Skeletal muscle satellite cell (primary cell): Measurements from ENCODE around the gene OAS3.

Experiments used
- H3K27me3 ChIP-seq: 2 replicates; pipeline ENCODE4 v1.7.0; 2013; ENCODE audit warnings: low read length; ENCODE audit not compliant: control insufficient read depth, insufficient read depth
- H3K36me3 ChIP-seq: 2 replicates; pipeline ENCODE4 v1.7.0; 2013; ENCODE audit warnings: mild to moderate bottlenecking, control low read depth, low read length; ENCODE audit not compliant: insufficient read depth
- H3K4me1 ChIP-seq: 2 replicates; pipeline ENCODE4 v1.7.0; 2013; ENCODE audit warnings: low read length; ENCODE audit not compliant: control insufficient read depth, insufficient read depth
- H3K4me2 ChIP-seq: 2 replicates; pipeline ENCODE4 v1.7.0; 2013; ENCODE audit warnings: mild to moderate bottlenecking, low read length
- H3K4me3 ChIP-seq: 2 replicates; pipeline ENCODE4 v1.7.0; 2013; ENCODE audit warnings: low read length
- H3K9ac ChIP-seq: 2 replicates; pipeline ENCODE4 v1.7.0; 2013; ENCODE audit warnings: mild to moderate bottlenecking, low read depth, low read length, moderate library complexity
- H3K9me3 ChIP-seq: replicated peaks from 2 replicates; pipeline ENCODE4 v1.7.0; 2013; ENCODE audit warnings: mild to moderate bottlenecking, control low read depth, low read length

OAS3 gene

GRCh38 chr12:112963227-112963861 is 25.1 kb downstream of the OAS3 start:
- Histone ChIP-seq H3K27me3 (no peaks in the 10 kb centered on the region), H3K4me3 (no peak overlapping the region), H3K9ac (no peak overlapping the region), H3K36me3 (no peaks in the 10 kb centered on the region), H3K9me3 (no peaks in the 10 kb centered on the region), H3K4me1 (no peaks in the 10 kb centered on the region), H3K4me2 (no peak overlapping the region)

GRCh38 chr12:112964067-112964670 is 25.9 kb downstream of the OAS3 start:
- no peaks in the 10 kb centered on the region for H3K4me1 ChIP-seq
- no peaks in the 10 kb centered on the region for H3K9me3 ChIP-seq
- H3K36me3 ChIP-seq = no peaks in the 10 kb centered on the region

DNA sequence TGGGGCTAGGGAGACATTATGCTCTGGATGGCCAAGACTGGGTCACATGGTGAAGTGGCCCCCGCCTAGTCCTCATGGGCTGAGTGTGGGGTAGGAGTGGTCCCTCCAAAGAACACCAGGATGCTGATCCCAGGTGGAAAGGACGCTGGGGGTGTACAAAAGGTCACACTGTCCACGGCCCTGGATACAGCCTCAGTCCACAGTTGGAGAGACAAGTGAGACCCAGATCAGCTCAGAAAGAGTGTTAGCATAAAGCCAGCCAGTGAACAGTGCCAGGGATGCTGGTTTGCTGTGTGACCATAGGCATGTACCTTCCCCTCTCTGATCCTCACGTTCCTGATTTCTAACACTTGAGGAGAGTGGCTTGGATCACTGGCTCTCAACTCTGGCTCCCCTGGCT is 26.6 kb downstream of the OAS3 start:
- H3K36me3 ChIP-seq = no peaks in the 10 kb centered on the region

More at GRCh38 chr12:112964067-112964670, 25.9 kb downstream of the OAS3 start:
- H3K9ac ChIP-seq = no peak overlapping the region
- no peaks in the 10 kb centered on the region for H3K27me3 ChIP-seq
- no peak overlapping the region for H3K4me2 ChIP-seq
- H3K4me3 ChIP-seq = no peak overlapping the region

GRCh38 chr12:112965643-112966042 is 27.4 kb downstream of the OAS3 start:
- Histone ChIP-seq H3K36me3 (no peaks in the 10 kb centered on the region), H3K9me3 (no peaks in the 10 kb centered on the region), H3K4me2 (no peak overlapping the region), H3K4me1 (no peaks in the 10 kb centered on the region), H3K27me3 (no peaks in the 10 kb centered on the region), H3K4me3 (no peak overlapping the region), H3K9ac (no peak overlapping the region)

More for the DNA sequence above, 26.6 kb downstream of the OAS3 start:
- Histone ChIP-seq H3K9me3 (no peaks in the 10 kb centered on the region), H3K9ac (no peak overlapping the region), H3K4me2 (no peak overlapping the region), H3K4me3 (no peak overlapping the region), H3K27me3 (no peaks in the 10 kb centered on the region), H3K4me1 (no peaks in the 10 kb centered on the region)

GRCh38 chr12:112967306-112967705 is 29.0 kb downstream of the OAS3 start:
- Histone ChIP-seq H3K27me3 (no peaks in the 10 kb centered on the region), H3K36me3 (no peaks in the 10 kb centered on the region), H3K9me3 (no peaks in the 10 kb centered on the region), H3K4me3 (no peak overlapping the region), H3K4me1 (no peaks in the 10 kb centered on the region), H3K4me2 (no peak overlapping the region), H3K9ac (no peak overlapping the region)

DNA sequence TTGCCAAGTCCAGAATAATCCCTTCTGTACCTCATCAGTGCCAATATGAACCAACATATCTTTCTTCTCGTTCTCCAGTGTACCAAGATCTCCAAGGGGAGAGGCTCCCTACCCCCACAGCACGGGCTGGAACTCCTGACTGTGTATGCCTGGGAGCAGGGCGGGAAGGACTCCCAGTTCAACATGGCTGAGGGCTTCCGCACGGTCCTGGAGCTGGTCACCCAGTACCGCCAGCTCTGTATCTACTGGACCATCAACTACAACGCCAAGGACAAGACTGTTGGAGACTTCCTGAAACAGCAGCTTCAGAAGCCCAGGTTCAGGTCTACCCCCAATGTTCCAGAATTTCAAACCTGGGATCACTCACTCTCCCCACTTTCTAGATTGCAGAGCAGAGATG is 29.6 kb downstream of the OAS3 start:
- H3K36me3 ChIP-seq = no peaks in the 10 kb centered on the region
- H3K4me3 ChIP-seq = no peak overlapping the region
- H3K4me1 ChIP-seq = no peaks in the 10 kb centered on the region
- H3K9me3 ChIP-seq = no peaks in the 10 kb centered on the region
- H3K4me2 ChIP-seq = no peak overlapping the region
- no peak overlapping the region for H3K9ac ChIP-seq
- H3K27me3 ChIP-seq = no peaks in the 10 kb centered on the region

DNA sequence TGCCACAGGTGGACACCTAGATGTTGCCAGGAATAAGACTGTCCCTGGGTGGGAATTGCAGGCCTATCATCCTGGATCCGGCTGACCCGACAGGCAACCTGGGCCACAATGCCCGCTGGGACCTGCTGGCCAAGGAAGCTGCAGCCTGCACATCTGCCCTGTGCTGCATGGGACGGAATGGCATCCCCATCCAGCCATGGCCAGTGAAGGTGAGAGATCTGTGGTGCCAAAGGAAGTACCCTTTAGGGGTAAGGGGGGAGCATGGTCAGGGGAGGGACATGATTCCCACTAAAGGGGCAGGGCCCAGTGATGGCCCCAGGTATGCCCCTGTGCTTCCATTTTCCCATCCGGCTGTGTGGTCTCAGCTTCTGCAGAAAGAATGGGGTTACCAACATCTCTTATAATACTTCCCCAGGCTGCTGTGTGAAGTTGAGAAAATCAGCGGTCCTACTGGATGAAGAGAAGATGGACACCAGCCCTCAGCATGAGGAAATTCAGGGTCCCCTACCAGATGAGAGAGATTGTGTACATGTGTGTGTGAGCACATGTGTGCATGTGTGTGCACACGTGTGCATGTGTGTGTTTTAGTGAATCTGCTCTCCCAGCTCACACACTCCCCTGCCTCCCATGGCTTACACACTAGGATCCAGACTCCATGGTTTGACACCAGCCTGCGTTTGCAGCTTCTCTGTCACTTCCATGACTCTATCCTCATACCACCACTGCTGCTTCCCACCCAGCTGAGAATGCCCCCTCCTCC is 31.5 kb downstream of the OAS3 start:
- Histone ChIP-seq H3K4me1 (no peaks in the 10 kb centered on the region), H3K27me3 (no peaks in the 10 kb centered on the region), H3K36me3 (no peaks in the 10 kb centered on the region), H3K4me2 (no peak overlapping the region), H3K9ac (no peak overlapping the region), H3K4me3 (no peak overlapping the region), H3K9me3 (no peaks in the 10 kb centered on the region)

GRCh38 chr12:112970391-112970790 is 32.1 kb downstream of the OAS3 start:
- Histone ChIP-seq H3K9me3 (no peaks in the 10 kb centered on the region), H3K9ac (no peak overlapping the region), H3K4me1 (no peaks in the 10 kb centered on the region), H3K36me3 (no peaks in the 10 kb centered on the region), H3K4me3 (no peak overlapping the region), H3K27me3 (no peaks in the 10 kb centered on the region), H3K4me2 (no peak overlapping the region)

DNA sequence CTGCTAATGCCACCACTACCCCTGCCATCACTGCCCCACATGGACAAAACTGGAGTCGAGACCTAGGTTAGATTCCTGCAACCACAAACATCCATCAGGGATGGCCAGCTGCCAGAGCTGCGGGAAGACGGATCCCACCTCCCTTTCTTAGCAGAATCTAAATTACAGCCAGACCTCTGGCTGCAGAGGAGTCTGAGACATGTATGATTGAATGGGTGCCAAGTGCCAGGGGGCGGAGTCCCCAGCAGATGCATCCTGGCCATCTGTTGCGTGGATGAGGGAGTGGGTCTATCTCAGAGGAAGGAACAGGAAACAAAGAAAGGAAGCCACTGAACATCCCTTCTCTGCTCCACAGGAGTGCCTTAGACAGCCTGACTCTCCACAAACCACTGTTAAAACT is 33.0 kb downstream of the OAS3 start:
- H3K9me3 ChIP-seq = no peaks in the 10 kb centered on the region
- H3K4me2 ChIP-seq = no peak overlapping the region
- no peaks in the 10 kb centered on the region for H3K4me1 ChIP-seq
- no peaks in the 10 kb centered on the region for H3K27me3 ChIP-seq
- no peaks in the 10 kb centered on the region for H3K36me3 ChIP-seq
- no peak overlapping the region for H3K9ac ChIP-seq
- H3K4me3 ChIP-seq = no peak overlapping the region

DNA sequence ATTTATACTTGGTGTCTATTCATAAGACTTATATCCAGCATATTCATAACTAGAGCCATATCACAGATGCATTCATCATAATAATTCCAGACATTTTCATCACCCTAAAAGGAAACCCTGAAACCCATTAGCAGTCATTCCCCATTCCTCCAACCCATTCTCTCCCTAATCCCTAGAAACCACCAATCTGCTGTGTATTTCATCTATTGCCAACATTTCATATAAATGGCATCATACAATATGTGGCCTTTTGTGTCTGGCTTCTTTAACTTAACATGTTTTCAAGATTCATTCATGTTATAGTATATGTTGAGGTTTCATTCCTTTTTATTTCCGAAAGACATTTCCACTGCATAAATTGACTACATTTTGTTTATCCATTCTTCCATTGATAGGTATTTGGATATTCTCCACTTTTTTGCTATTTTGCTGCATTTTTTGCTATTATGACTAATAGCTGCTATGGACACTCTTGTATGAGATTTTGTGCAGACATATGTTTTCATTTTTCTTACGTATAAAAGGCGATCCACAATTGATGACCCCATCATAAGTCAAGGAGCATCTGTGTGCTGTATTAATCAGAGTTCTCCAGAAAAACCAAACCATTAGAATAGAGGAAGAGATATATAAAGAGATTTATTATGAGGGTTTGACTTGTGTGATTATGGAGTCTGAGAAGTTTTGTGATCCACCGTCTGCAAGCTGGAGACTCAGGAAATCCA is 34.9 kb downstream of the OAS3 start:
- Histone ChIP-seq H3K4me3 (no peak overlapping the region), H3K9me3 (no peaks in the 10 kb centered on the region), H3K27me3 (no peaks in the 10 kb centered on the region), H3K4me2 (no peak overlapping the region), H3K9ac (no peak overlapping the region), H3K4me1 (peaks cover 3% of the 10 kb centered on the region), H3K36me3 (no peaks in the 10 kb centered on the region)

DNA sequence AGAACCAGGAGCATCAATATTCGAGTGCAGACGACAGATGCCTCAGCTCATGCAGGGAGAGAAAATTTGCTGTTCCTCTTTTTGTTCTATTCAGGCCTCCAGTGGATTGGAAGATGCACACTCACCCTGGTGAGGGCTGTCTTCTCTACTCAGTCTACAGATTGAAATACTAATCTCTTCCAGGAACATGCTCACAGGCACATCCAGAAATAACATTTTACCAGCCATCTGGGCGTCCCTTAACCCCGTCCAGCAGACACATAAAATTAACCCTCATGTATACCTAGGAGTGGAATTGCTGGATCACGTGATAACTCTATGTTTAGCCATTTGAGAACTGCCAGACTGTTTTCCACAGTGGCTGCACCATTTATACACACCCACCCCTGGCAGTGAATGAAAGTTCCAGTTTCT is 35.6 kb downstream of the OAS3 start:
- Histone ChIP-seq H3K4me2 (no peak overlapping the region), H3K4me3 (no peak overlapping the region), H3K9ac (no peak overlapping the region), H3K27me3 (no peaks in the 10 kb centered on the region), H3K36me3 (no peaks in the 10 kb centered on the region), H3K9me3 (no peaks in the 10 kb centered on the region), H3K4me1 (peaks cover 3% of the 10 kb centered on the region)
